HepG2 (cell line): ENCODE results near the gene TMEM129. TPM values are rescaled to one million over a fixed set of nuclear protein-coding genes. Genes with fewer than 3 reads are reported as not detected.

Experiments
- AGO1 ChIP-seq: fragments of 200-400 bp; formaldehyde crosslinking; IDR thresholded peaks from 2 replicates; pipeline ENCODE4 v1.6.1; 2017; ENCODE audit warnings: mild to moderate bottlenecking, low read depth, low read length, moderate library complexity; ENCODE audit not compliant: poor library complexity, severe bottlenecking
- AGO2 ChIP-seq: fragments of 200-400 bp; formaldehyde crosslinking; optimal IDR thresholded peaks from 2 replicates; pipeline ENCODE3; 2017; ENCODE audit warnings: mild to moderate bottlenecking, low read depth, low read length, moderate library complexity
- CCDC6 ChIP-seq: sonication (generic); formaldehyde crosslinking; IDR thresholded peaks from 2 replicates; pipeline ENCODE4 v1.8.1; 2022; ENCODE audit warnings: mild to moderate bottlenecking, missing genetic modification reagents, moderate library complexity
- ELF1 ChIP-seq: sonication (generic); formaldehyde crosslinking; IDR thresholded peaks from 2 replicates; pipeline ENCODE4 v1.4.0; 2020; ENCODE audit warnings: missing genetic modification reagents
- HOXA9 ChIP-seq: sonication (generic); formaldehyde crosslinking; IDR thresholded peaks from 2 replicates; pipeline ENCODE4 v1.8.1; 2022; ENCODE audit warnings: missing genetic modification reagents, mild to moderate bottlenecking, moderate library complexity, borderline replicate concordance
- IRF2 ChIP-seq: IDR thresholded peaks from 2 replicates; pipeline ENCODE4 v1.6.1; 2018; ENCODE audit warnings: missing genetic modification reagents, missing compliant biosample characterization
- JDP2 ChIP-seq: sonication (generic); formaldehyde crosslinking; IDR thresholded peaks from 2 replicates; pipeline ENCODE4 v1.8.1; 2022; ENCODE audit warnings: missing genetic modification reagents, borderline replicate concordance
- NKX3-1 ChIP-seq: sonication (generic); formaldehyde crosslinking; IDR thresholded peaks from 2 replicates; pipeline ENCODE4 v1.5.0; 2020; ENCODE audit warnings: missing genetic modification reagents
- POLR2AphosphoS5 ChIP-seq: IDR thresholded peaks from 2 replicates; pipeline ENCODE4 v1.6.1; 2012; ENCODE audit warnings: low read depth, low read length
- RBFOX2 ChIP-seq: fragments of 200-400 bp; formaldehyde crosslinking; IDR thresholded peaks from 2 replicates; pipeline ENCODE4 v1.6.1; 2017; ENCODE audit warnings: low read depth, mild to moderate bottlenecking, low read length
- ZBTB42 ChIP-seq: sonication (generic); formaldehyde crosslinking; IDR thresholded peaks from 2 replicates; pipeline ENCODE4 v1.5.0; 2020; ENCODE audit warnings: mild to moderate bottlenecking, missing genetic modification reagents
- ZNF142 ChIP-seq: sonication (generic); formaldehyde crosslinking; IDR thresholded peaks from 2 replicates; pipeline ENCODE4 v1.4.0; 2020; ENCODE audit warnings: missing genetic modification reagents
- ZNF260 ChIP-seq: sonication (generic); formaldehyde crosslinking; IDR thresholded peaks from 2 replicates; pipeline ENCODE4 v1.4.0; 2020; ENCODE audit warnings: missing genetic modification reagents, low read depth, mild to moderate bottlenecking, borderline replicate concordance
- ZNF513 ChIP-seq: sonication (generic); formaldehyde crosslinking; conservative IDR thresholded peaks from 2 replicates; pipeline ENCODE4 v1.5.0; 2020; ENCODE audit warnings: missing genetic modification reagents
- ZNF570 ChIP-seq: sonication (generic); formaldehyde crosslinking; IDR thresholded peaks from 2 replicates; pipeline ENCODE4 v1.4.0; 2020; ENCODE audit warnings: mild to moderate bottlenecking, missing genetic modification reagents, borderline replicate concordance
- ZNF652 ChIP-seq: IDR thresholded peaks from 2 replicates; pipeline ENCODE4 v1.6.1; 2016; ENCODE audit warnings: low read depth, borderline replicate concordance
- ZSCAN20 ChIP-seq: sonication (generic); formaldehyde crosslinking; IDR thresholded peaks from 2 replicates; pipeline ENCODE4 v1.4.0; 2020; ENCODE audit warnings: missing genetic modification reagents, mild to moderate bottlenecking, borderline replicate concordance
- ZSCAN5A ChIP-seq: sonication (generic); formaldehyde crosslinking; IDR thresholded peaks from 2 replicates; pipeline ENCODE4 v1.8.0; 2022; ENCODE audit warnings: mild to moderate bottlenecking, missing genetic modification reagents, borderline replicate concordance
- polyA plus RNA-seq, 8 experiments: library from polyadenylated mRNA; depleted of rRNA in 3 of 8; stranded (reverse) in 7 of 8; unstranded in 1 of 8; fragments of >200 nt; fragmentation: Illumina TruSeq in 4 of 8; extraction: Trizol in 4 of 8; gene quantifications; 2 replicates each; pipeline versions ENCODE4 v1.2.1 to v1.2.3, GENCODE V29; 2011 to 2016; ENCODE audit warnings: low read depth in 4 of 8, missing spikeins in 1 of 8, mixed read lengths in 1 of 8; ENCODE audit not compliant: insufficient read depth in 1 of 8
- total RNA-seq, 5 experiments: library from RNA; depleted of rRNA; stranded (reverse); fragments of >200 nt; fragmentation: Illumina TruSeq; extraction: Trizol; gene quantifications; 2 replicates each; pipeline ENCODE4 v1.2.3, GENCODE V29; 2016; ENCODE audit warnings: low read depth in 1 of 5

The TMEM129 gene
- total and polyA plus RNA-seq, 2 of the 13 experiments (the other 11 are each of a cell fraction or from before 2014, with no cell fraction given): 19.0 to 25.8 TPM

GRCh38 chr4:1718095-1718850 is 2.9 kb downstream of the TMEM129 start (continued):
- TF ChIP-seq ZNF142 (no peak), ELF1 (no peak), CCDC6 (CRISPR knock-in tag) (no peak), ZNF652 (CRISPR knock-in tag) (no peak), ZSCAN5A (CRISPR knock-in tag) (no peak), ZNF513 (no peak), HOXA9 (CRISPR knock-in tag) (no peak), NKX3-1 (CRISPR knock-in tag) (no peak), POLR2AphosphoS5 (no peak), ZBTB42 (CRISPR knock-in tag) (no peak), AGO1 (peak; percentile 25), JDP2 (CRISPR knock-in tag) (no peak), RBFOX2 (peak; percentile 56; the same call in 1 of the 2 replicates), ZSCAN20 (no peak), AGO2 (peak; percentile 60), ZNF570 (CRISPR knock-in tag) (no peak), IRF2 (no peak), ZNF260 (CRISPR knock-in tag) (no peak)
